NCI-H146 (cell line): Measurements from ENCODE around the gene SNX9.
"Not testable (repeated sequence)": the region's sequence is repeated elsewhere in the genome, so short reads cannot be mapped to it uniquely, and the experiment has no call there.

Experiments used
- DNase-seq: peaks from one replicate; lab custom pipeline; 2025; lab: John Stamatoyannopoulos, UW

SNX9 gene

GRCh38 chr6:157928428-157928827 lies 105.4 kb downstream of the SNX9 start:
- no peak for DNase-seq

GRCh38 chr6:157929076-157929475 lies 106.0 kb downstream of the SNX9 start:
- DNase-seq = no peak

GRCh38 chr6:157929765-157930319 lies 106.8 kb downstream of the SNX9 start:
- DNase-seq = no peak

GRCh38 chr6:157935786-157936185 lies 112.7 kb downstream of the SNX9 start:
- DNase-seq = no peak

- no peak for DNase-seq
Measured at GRCh38 chr6:157937318-157937717, 114.3 kb downstream of the SNX9 start.

GRCh38 chr6:157937916-157938315 lies 114.9 kb downstream of the SNX9 start:
- no peak for DNase-seq

- not testable (repeated sequence) for DNase-seq
Measured at GRCh38 chr6:157940375-157941036, 117.5 kb downstream of the SNX9 start.

GRCh38 chr6:157941101-157941863 lies 118.2 kb downstream of the SNX9 start:
- DNase-seq = no peak

GRCh38 chr6:157942351-157942750 lies 119.3 kb downstream of the SNX9 start:
- no peak for DNase-seq

- DNase-seq = no peak
Measured at GRCh38 chr6:157943249-157943963, 120.4 kb downstream of the SNX9 start.

GRCh38 chr6:157943964-157944283 lies 120.9 kb downstream of the SNX9 start:
- DNase-seq = no peak

GRCh38 chr6:157944983-157945931 lies 122.2 kb downstream of the SNX9 start:
- DNase-seq = no peak

GRCh38 chr6:157946053-157946617 lies 123.1 kb downstream of the SNX9 start:
- no peak for DNase-seq

GRCh38 chr6:157946865-157947532 lies 124.0 kb downstream of the SNX9 start:
- DNase-seq = no peak

- DNase-seq = not testable (repeated sequence)
Measured at GRCh38 chr6:157950899-157951298, 127.9 kb downstream of the SNX9 start.

GRCh38 chr6:157951828-157952227 lies 128.8 kb downstream of the SNX9 start:
- no peak for DNase-seq

GRCh38 chr6:157952861-157953351 lies 129.9 kb downstream of the SNX9 start:
- no peak for DNase-seq

- DNase-seq = peak; percentile 65
Measured at GRCh38 chr6:157953580-157954091, 130.6 kb downstream of the SNX9 start.

- peak; percentile 83 for DNase-seq
Measured at GRCh38 chr6:157954150-157955117, 131.4 kb downstream of the SNX9 start.
